ENCODE data around the gene CHGA.

The CHGA gene

DNA sequence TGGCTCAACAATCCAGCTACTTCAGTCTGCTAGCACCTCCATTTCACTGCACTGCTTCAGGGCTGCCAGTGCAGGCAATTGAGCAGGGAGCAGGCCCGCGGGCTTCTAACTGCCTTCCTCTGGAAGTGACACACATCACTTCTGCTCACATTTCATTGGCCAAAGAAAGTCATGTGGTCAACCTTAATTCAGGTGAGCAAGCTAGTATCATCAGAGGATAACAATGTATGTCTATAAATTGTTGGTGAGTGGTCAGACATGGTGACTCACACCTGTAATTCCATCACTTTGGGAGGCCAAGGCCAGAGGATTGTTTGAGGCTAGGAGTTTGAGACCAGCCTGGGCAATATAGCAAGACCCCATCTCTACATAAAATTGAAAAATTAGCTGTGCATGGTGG lies 22.3 kb upstream of the CHGA start:
- DNase-seq (ENCODE audit: low read depth, low spot score): no peak
- no peak overlapping the region for H3K4me3 ChIP-seq (ENCODE audit: low read length)

DNA sequence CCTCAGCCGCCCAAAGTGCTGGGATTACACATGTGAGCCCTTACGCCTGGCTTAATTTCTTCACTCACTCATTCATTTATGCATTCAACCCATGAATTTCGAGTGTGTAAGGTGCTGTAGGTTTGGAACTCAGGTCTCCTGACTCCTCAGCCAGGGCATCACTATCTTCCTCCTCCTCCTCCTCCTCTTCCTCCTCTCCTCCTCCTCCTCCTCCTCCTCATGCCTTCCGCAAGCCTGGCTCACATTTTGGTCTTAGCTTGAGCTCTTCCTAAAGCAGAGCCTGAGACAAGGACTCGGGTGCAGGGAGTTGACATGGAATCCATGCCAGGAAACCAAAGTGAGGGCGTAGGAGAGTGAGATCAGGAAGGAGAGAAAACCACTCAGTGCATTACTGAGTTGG lies 20.8 kb upstream of the CHGA start:
- no peak overlapping the region for H3K4me3 ChIP-seq (ENCODE audit: low read length)
- DNase-seq (ENCODE audit: low read depth, low spot score): no peak

DNA sequence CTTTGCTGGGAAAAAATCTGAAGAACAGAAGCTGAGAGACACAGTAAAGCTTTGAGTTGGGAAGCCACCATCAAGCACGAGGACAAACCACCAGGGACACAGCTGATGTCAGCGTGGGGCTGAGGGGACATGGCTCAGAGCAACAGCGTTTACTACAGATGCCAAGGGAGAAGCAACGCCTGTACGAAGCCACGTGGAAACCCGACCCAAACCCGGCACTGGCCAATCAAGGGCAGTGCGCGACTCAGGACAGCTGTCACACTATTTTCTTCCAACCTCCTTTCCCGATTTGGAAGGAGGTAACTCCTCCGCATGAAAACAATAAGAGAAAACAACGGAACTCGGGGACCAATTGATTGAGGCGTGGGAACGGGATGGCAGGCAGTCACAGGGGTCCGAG lies 20.2 kb upstream of the CHGA start:
- H3K4me3 ChIP-seq (ENCODE audit: low read length): no peak overlapping the region
- no peak for DNase-seq (ENCODE audit: low read depth, low spot score)

DNA sequence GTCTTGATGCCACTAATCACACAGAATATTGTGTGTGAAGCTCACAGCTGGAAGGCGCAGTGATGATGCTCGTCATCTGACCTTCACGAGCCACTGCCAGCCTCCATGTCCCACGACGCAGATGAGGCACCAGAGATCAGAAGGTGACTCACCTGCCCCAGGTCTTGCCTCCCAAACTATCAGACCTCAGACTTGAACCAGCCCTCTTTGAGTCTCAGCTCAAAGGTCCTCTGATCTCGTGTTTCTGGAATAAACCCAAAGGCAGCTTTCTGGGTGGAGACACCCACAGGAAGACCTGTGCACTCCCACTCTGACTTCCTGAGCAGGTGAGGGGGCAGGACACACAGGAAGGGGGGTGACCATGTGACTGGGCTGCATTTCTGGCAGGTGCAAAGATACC lies 19.6 kb upstream of the CHGA start:
- DNase-seq (ENCODE audit: low read depth, low spot score): no peak
- H3K4me3 ChIP-seq (ENCODE audit: low read length): no peak overlapping the region

DNA sequence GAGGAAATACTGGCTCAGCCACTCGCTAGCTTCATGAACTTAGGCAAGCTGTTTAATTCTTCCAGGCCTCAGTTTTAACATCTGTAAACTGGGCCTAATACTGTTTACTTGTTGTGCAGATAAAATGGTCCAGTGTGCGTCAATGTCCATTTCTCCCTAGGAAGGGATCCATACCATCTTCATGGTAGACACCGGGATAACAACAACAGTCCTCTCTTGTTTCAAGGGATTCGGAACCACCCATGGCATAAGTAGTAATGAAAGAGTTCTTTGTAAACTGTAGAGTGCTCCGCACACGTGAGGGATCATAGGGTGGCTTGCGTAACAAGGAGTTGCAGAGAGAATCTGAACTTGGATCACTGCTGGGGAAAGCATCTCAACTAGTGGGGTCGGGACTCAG lies 17.3 kb upstream of the CHGA start:
- DNase-seq (ENCODE audit: low read depth, low spot score): no peak

DNA sequence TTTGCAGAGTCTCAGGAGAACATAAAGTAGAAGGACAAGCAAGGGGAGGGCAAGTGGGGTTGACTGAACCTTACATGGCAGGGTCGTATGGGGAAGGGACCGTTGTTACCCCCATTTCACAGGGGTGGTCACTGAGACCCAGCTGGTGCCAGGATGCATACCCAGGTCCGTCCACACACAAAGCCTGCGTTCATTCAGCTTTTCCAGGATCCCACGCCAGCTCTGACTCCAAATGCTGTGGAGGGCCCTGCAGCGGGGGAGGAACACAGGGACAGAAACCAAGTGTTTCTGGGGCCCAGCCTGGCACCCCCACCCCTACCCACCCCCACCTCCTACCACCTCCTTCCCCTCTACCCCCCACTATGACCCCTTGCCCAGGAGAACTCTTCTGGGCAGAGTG lies 16.5 kb upstream of the CHGA start:
- no peak overlapping the region for H3K4me3 ChIP-seq (ENCODE audit: low read length)
- DNase-seq (ENCODE audit: low read depth, low spot score): no peak

More for the DNA sequence above, 17.3 kb upstream of the CHGA start:
- no peak overlapping the region for H3K4me3 ChIP-seq (ENCODE audit: low read length)

DNA sequence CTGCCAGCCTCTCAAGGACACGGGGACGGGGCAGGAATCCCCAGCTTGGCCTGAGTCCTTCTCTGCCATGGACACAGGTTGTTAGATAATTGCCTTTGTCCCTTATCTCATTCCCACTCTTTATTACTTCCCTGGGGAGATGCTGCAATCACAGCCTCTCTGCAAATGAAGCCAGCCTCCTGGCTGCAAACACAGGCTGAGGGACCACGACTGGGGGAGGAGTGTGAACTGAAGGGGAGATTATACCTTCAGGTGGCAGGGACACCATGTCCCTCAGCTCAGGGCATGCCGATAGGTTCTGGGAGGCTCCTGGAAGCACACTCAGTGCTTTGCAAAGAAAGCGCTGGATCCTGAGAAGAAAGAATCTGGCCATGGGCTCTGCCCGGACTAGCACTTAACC lies 16.1 kb upstream of the CHGA start:
- DNase-seq (ENCODE audit: low read depth, low spot score): no peak
- H3K4me3 ChIP-seq (ENCODE audit: low read length): no peak overlapping the region

DNA sequence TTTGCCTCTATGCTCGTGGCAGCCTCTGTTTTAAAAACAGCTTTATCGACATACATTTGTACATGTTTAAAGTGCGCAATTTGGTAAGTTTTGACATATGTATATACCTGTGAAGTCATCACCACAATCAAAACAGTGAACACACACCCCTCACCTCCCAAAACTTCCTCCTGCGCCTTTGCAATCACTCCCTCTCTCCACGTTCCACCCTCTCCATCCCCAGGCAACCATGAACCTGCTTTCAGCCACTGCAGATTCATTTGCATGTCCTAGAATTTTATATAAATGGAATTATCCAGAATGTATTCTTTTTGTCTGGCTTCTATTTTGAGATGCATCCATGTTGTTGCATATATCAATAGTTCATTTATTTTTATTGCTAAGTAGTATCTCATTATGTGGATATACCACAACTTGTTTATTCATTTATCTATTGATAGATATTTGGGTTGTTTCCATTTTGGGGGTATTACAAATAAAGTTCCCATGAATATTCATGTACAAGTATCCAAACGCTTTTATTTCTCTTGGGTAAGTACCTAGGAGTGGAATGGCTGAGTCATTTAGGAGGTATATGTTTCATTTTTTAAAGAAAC lies 15.5 kb upstream of the CHGA start:
- DNase-seq (ENCODE audit: low read depth, low spot score): no peak
- no peak overlapping the region for H3K4me3 ChIP-seq (ENCODE audit: low read length)

DNA sequence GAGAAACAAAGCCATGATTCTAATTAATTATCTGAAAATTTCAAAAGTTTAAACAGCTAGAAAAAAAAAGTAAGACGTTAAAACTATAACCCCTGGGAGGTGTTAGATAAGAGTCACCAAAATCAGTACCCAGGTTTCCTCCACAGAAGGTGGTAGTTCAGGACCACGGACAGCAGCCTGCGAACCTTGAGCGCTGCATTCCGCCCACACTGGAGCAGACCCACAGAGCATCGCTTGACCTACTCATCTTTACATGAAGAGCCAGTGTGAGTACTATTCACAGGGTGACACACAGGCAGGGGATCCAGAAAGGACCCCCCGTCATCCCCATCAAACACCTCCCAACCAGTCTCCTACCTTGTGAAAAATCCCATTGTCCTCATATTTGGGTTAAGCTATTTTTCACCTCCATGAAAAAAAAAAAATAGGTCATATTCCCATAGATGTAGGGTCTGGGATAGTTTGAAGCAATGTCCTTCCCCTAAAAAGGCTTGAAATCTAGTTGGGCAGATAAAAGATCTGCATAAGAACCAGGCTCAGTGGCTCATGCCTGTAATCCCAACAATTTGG lies 8.8 kb upstream of the CHGA start:
- peak; percentile 31 for DNase-seq (ENCODE audit: low read depth, low spot score)
- H3K4me3 ChIP-seq (ENCODE audit: low read length): no peak overlapping the region

DNA sequence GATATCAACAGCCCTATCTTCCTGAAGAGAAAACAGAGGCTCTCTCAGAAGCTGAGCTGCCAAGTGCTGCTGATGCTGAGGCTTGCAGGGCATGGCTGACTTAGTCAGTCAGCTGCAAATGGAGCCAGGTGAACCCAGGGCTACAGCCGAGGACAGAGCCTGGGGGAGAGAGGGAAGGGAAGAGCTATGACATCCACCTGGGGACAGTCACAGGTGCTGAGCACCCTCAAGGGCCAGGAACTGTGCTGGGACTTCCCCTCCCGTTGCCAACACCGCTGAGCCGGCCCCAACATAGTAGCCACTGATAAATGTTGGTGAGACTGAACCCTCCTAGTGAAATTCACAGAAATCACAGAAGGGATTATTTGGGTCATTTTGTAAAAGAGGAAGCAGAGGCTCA lies 6.7 kb upstream of the CHGA start:
- no peak overlapping the region for H3K4me3 ChIP-seq (ENCODE audit: low read length)
- no peak for DNase-seq (ENCODE audit: low read depth, low spot score)

DNA sequence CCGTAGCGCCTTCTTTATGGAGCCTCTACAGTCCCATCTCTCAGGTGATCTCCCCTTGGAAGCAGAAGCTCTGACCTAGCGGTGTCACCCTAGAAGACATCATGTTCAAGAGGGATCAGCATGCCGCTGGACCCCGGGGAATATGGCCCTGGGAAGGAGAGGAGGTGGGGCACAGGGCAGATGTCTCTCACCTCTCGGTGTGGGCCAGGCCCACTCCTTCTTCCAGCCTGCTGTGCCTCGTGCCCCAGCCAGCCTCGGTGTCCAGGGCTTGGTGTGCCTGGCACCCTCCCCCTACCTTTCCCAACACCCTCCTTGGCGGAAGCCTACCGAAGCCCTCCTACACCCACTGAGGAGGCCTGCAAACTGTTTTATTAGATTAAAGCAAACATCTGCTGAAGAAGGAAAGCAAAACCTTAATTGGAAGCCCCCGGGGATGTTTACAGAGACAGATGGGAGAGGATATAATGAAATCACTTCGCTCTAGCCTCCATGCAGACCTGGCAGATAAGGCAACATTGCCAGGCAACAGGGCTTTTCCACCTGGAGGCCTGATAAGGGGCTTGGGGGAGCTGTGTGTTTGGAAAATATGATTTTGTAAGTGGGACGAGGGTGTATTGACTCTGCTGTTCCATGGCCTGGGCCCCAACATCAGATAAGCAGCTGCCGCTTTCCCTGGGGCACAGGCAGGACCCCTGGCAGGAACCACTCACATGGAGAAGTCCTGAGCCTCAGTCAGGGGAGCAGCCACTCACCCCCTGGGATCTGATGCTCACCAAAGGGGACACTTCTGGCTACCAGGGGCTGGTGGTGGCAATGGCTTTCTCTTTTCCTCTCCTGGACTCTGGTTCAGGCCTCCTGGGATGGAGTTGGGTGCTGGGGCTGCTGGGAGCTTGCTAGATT lies 5.7 kb upstream of the CHGA start:
- H3K4me3 ChIP-seq (ENCODE audit: low read length): no peak overlapping the region
- no peak for DNase-seq (ENCODE audit: low read depth, low spot score)

DNA sequence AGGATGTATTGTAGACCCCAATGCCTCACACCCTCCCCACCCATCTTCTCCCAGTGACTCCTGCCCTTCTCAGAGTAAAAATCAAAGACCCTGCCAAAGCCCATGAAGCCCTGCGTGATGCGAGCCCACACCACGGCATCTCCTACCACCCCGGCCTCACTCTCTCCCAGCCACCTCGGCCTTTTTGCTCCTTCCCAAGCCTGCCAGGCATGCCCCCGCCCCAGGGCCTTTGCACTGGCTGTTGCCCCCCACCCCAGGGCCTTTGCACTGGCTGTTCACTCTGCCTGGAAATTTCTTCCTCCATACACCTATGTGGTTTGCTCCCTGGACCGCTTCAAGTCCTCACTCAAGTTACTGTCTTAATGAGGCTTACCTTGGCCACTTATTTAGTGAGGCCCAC lies 5.0 kb upstream of the CHGA start:
- H3K4me3 ChIP-seq (ENCODE audit: low read length): no peak overlapping the region
- DNase-seq (ENCODE audit: low read depth, low spot score): no peak

DNA sequence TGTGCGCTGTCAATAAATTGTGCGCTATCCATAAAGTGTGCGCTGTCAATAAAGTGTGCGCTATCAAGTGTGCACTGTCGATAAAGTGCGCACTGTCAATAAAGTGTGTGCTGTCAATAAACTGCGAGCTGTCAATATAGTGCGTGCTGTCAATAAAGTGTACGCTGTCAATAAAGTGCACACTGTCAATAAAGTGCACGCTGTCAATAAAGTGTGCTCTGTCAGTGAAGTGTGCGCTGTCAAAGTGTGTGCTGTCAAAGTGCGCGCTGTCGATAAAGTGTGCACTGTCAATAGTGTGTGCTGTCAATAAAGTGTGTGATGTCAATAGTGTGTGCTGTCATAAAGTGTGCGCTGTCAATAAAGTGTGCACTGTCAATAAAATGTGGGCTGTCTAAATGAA lies 2.9 kb upstream of the CHGA start:
- no peak for DNase-seq (ENCODE audit: low read depth, low spot score)
- H3K4me3 ChIP-seq (ENCODE audit: low read length): no peak overlapping the region

DNA sequence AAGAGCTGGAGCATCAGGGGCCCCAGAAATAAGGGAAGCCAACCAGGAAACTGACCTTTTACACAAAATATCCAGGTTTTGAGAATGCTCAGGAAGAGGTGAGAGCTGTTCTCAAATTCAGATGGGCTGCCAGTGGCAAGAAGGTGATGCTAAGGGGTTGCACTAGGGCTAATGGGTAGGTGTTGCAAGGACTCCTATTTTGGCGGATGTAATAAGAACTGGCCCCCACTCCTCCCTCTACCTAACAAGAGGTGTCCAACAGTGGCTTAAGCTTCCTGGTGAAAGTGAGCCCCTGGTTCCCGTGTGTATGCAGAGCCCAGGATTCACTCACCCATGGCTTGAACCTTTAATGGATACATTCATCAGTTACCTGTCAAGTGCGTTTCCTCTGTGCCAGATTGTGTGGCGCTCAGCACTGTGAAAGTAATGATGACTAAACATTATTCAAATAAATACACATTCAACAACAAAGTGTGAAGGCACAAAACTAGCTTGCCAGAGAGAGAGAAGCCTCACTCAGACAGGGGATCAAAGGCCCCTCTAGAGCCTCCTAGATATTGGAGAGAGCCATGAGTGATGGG lies 705 bp upstream of the CHGA start:
- no peak for DNase-seq (ENCODE audit: low read depth, low spot score)
- no peak overlapping the region for H3K4me3 ChIP-seq (ENCODE audit: low read length)

DNA sequence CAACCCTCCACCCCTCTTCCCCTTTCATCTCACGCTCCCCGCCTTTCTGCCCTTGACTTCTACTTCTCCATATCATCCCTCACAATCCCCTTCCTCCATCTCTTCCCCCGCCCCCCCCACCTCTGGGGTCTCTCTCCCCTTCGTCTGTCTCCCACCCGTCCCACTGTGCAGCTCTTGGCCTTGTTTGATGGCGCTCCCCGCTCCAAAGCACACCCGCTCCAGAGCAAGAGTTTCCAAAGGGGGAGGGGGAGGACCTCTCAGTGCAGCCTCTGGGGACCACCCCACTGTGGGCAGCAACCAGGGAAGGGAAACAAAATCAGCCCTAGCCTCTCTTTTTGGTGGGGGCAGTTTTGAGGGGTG lies 774 bp downstream of the CHGA start:
- no peak overlapping the region for H3K4me3 ChIP-seq (ENCODE audit: low read length)
- DNase-seq (ENCODE audit: low read depth, low spot score): no peak

DNA sequence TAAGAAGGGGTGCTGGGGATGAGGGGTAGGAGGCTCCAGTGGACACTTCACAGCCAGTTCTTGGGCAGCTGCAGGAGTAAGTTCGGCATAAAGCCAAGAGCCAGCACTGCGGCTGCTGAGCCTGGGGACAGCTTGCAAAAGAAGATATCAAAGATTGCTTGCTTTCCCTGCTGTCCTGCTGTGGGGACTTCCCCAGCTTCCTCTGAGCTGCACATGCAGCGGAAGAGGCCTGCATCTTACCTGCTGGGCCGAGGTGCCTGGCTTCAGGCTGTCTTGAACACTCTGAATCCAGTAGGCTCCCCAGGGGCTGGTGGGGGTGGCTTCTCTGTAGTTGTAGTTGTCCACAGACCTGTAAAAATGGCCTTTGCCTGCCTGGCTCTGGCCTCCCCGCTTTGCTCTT lies 1.3 kb downstream of the CHGA start:
- no peak overlapping the region for H3K4me3 ChIP-seq (ENCODE audit: low read length)
- no peak for DNase-seq (ENCODE audit: low read depth, low spot score)

DNA sequence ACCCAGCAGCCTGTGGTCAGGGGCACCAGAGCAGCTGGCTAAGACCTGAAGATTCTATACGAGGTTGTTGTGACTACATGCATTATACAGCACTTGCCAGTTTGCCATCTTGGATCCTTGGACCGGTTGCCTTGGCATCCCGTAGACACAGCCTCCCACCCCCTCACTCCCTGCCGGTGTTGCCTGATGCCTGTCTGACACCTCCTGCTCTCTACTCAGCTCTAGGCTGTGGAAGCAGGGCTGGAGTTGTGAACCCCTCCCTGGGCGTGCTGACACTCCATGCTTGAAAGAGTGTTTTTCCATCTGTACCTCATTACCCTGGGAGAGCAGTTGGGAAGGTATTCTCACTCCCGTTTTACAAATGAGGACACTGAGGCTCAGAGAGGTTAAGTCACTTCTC lies 2.5 kb downstream of the CHGA start:
- no peak for DNase-seq (ENCODE audit: low read depth, low spot score)
- no peak overlapping the region for H3K4me3 ChIP-seq (ENCODE audit: low read length)

DNA sequence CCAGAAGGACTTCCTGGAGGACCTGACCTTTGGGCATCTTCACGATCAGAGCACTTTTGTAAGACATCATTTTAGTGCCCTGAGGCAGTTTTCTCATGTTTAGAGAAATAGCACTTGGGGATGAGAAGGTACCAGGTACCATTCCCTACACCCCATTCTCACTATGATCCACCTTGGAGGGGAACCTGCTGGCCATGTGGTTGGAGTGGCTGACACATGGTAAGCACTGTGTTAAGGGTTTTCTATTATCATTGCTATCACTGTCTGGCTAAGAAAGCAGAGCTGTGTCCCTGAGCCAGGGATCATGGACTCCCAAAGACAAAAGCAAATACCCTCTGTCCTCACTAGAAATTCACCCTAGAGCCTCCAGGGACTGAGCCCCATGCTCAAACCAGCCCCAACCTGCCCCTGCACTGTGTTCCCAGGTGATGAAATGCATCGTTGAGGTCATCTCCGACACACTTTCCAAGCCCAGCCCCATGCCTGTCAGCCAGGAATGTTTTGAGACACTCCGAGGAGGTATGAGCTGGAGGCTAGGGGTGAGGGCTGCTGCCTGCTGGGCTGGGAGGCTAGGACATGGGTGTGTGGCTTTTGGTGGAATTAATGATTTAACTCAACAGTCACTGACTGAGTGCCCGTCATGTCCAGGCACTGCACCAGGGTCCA lies 3.4 kb downstream of the CHGA start:
- no peak for DNase-seq (ENCODE audit: low read depth, low spot score)
- H3K4me3 ChIP-seq (ENCODE audit: low read length): no peak overlapping the region

DNA sequence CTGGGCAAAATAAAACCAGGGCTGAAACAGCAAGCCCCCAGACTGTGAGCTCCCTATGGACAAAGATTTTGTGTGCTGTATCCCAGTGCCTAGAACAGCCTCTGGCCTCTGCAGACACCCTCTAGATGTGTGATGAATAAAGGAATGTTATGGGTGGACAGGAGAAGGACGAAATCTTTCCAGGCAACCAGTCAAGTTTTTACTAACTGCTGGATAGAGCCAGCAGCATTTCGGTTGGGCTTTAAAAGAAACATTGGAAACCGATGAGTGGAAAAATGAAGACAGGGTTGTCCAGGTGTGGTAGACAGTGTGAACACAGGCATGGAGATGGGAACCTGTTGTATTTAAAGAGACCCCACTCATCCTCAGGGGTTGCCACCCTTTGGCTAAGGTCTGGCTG lies 4.0 kb downstream of the CHGA start:
- no peak for DNase-seq (ENCODE audit: low read depth, low spot score)
- H3K4me3 ChIP-seq (ENCODE audit: low read length): no peak overlapping the region
